Measurements from ENCODE around the gene TMEM43.

The TMEM43 gene

GRCh38 chr3:14138878-14139655 is 14.2 kb downstream of the TMEM43 start:
- no peak for DNase-seq

- no peak for DNase-seq
These were observed 14.9 kb downstream of the TMEM43 start for GRCh38 chr3:14139771-14140170.

DNA sequence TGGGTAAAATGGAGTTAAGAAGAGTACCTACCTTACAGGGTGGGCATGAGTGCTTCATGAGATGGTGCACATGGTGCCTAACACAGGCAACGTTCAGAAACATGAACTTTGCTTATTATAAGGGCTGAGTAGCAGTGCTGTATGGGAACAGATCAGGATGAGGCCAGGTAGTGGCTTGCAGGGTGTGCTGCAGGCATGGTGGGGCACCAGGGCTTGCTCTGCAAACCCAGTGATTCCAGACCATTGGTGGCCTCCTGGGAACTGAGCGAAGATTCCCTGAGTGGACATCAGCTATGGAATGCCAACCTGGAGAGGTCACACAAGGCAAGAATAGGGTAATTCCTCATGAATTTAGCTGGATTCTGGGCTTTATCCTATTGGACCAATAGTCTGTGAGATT is 15.8 kb downstream of the TMEM43 start:
- no peak for DNase-seq

GRCh38 chr3:14141144-14141543 is 16.3 kb downstream of the TMEM43 start:
- no peak for DNase-seq

- no peak for DNase-seq
These were observed 16.9 kb downstream of the TMEM43 start for GRCh38 chr3:14141602-14142341.

- DNase-seq = no peak
These were observed 17.9 kb downstream of the TMEM43 start for GRCh38 chr3:14142567-14143270.

GRCh38 chr3:14143271-14144225 is 18.7 kb downstream of the TMEM43 start:
- no peak for DNase-seq

- peak; percentile 66 for DNase-seq
These were observed 19.7 kb downstream of the TMEM43 start for GRCh38 chr3:14144423-14145075.

- DNase-seq = peak; percentile 55
These were observed 20.4 kb downstream of the TMEM43 start for GRCh38 chr3:14145236-14145635.

- DNase-seq = peak; percentile 45
These were observed 21.0 kb downstream of the TMEM43 start for GRCh38 chr3:14145670-14146380.

- DNase-seq = peak; percentile 51
These were observed 21.7 kb downstream of the TMEM43 start for GRCh38 chr3:14146381-14147065.

DNA sequence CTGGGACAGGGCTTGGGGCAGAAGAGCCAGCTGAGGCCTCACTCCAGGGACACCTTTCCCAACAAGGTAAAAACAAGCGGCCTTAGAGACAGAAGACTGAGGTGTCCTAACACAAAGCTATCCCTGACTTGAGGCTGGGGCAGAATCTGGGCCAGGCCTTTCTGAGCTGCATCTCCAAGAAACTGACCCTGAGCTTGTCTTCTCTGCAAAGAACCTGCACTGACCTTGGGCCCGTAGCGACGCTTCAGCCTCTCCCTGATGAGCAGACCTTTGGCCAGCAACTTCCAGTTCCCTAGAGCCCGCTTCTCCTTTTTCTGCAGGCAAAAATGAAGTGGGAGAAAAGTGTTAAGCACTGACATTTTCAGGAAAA is 22.2 kb downstream of the TMEM43 start:
- DNase-seq = no peak

DNA sequence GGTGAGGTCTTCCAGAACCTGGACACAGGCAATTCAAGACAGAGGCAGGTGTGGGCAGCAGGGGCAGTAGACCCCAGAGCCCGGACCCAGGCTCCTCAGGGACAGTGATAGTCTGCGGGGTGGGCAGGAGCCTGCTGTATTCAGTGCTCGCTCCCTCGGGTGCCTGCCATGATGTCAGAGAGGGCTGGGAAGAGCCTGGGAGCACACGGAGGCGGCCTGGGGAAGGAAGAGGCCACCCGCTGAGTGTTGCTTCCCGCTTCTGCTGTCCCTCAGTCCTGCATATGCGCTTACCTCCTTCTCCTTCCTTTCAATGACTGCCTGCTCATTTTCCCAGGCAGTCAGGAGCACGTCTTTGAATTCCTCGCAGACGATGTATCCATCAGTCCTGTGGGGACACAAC is 22.8 kb downstream of the TMEM43 start:
- DNase-seq = peak; percentile 38

DNA sequence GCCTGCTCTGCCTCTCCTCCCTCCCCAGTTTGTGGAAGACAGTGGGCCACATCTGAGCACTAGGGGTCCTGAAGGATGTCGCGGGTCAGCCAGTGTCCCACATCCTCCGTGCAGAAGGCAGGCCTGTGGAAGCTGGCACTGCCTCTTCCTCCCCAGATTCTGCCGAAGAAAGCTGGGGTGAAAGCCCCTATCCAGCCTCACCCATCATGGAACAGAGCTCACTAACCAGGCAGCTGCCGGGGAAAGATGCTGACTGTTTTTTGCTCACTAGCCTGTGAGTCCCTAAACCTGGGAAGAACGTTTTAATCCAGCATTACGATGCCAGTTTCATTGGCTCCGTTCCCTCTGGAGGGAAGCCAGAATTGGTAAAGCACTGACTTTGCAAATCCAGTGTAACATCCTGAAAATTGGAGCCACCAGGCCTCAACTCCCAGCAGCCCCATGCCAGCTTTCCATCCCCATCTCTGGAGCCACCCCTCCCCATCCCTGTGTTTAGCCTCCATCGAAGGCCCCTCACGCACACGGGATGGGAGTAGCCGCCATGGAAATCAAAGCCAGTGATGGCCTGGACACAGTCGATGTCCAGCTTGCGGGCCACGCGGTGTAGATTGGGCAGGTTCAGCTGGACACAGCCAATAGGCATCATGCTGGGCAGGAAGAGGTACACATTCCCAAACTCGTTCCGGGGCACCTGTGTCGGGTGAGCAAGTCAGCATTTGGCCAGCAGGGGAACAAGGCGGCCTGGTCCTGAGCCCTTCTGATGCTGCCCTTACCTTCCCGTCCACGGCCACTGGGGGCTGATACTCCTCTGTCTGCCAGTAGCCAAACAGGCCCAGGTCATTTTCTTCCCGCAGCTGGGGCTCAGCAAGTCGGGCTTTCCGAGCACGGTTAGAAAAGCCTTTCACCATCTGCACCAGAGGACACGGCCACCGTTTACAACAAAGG is 23.5 kb downstream of the TMEM43 start:
- DNase-seq = peak; percentile 54

DNA sequence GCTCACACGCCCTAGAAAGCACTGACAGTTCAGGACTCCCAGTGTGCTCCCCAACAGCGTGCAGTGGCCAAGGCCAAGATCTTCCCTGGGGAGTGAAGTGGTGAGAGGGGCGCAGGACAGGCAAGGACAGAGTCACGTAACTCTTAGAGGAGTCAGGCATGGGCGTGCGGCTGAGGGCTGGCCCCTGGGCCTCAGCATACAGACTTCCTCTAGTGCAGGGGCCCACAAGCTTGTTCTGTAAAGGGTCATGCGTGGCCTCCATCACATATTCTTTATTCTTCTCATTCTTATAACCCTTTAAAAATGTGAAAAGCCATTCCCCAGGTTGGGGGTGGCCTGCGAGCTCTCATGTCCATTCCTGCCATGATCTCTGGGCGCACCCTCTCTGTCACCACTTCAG is 25.2 kb downstream of the TMEM43 start:
- peak; percentile 44 for DNase-seq

DNA sequence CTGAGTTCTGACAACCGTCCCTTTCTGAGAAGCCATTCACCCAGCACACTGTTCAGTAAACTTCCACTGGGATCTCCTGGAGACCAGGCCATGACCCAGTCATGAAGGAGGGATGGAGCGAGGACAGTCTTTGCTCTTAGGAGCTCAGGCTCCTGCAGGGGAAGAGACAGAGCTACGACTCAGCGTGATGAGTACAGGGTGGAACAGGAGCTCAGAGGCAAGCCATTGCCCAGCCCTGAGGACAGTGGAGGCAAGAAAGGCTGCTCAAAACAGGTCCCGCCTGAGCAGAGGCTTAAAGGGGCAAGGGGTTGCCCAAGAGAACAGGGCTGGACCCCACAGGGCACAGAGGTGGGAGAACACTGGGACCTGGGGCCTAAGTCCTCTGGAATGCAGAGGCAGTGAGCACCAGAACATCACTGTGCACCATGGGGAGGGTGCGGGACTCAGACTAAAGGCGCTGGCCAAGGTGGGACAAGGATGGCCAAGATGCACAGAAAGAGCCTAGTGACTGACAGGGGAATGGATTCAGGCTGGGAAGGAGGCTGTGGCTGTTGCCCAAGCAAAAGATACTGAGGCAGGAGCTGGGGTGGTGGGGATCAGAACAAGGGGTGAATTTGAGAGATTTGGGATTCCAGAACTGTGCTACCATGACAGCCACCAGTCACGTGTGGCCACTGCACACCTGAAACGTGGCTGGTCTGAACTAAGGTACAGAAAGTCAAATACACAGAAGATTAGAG is 25.8 kb downstream of the TMEM43 start:
- peak; percentile 50 for DNase-seq

- DNase-seq = peak; percentile 50
These were observed 26.7 kb downstream of the TMEM43 start for GRCh38 chr3:14151471-14152083.

DNA sequence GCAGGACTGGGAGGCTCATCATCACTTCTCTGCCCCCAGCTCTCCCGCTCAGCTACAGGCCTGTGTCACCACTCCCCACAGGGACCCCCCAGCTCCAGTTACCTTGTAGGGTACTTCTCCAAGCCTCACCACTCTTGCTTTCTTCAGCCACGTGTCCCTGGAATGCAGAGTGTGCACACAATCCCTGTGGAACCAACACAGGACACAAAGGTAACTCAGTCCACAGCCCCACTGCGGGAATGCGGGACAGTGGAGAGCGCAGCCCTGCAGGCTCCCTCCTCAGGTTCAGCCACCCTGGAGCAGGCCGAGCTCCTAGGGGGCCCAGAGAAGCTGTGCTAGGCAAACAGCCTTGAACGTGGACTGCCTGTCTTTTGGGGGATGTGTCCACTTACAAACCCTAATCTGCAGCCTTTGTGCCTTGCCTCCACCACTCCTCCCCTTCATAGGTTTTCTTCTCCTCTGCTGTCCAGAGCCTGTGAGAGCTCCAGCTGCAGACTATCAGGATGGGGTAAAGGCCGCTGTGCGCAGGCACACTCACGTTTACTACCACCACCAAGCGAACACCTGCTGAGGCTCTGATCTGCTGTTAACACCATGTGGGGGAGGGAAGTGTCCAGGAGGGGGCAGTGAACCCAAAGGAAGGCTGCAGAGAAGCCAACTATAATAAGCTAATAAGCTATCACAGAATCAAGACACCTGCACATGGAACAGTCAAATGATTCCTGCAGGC is 27.5 kb downstream of the TMEM43 start:
- DNase-seq = peak; percentile 53
